GM18867 (cell line): ENCODE results near the gene ELOVL3.
"Not testable (repeated sequence)": the region's sequence is repeated elsewhere in the genome, so short reads cannot be mapped to it uniquely, and the experiment has no call there.

Experiments
- ATAC-seq: cut with Tn5 transposase; IDR thresholded peaks from one replicate; pipeline ENCODE4 v1.9.1; 2021; ENCODE audit warnings: mild to moderate bottlenecking, moderate library complexity; ENCODE audit not compliant: unreplicated experiment

ELOVL3 gene

GRCh38 chr10:102246261-102246660 lies 20.2 kb downstream of the ELOVL3 start:
- ATAC-seq, result no peak

GRCh38 chr10:102247734-102248133 lies 21.6 kb downstream of the ELOVL3 start:
- no peak for ATAC-seq

- ATAC-seq, result not testable (repeated sequence)
Measured at GRCh38 chr10:102252508-102252907, 26.4 kb downstream of the ELOVL3 start.

DNA sequence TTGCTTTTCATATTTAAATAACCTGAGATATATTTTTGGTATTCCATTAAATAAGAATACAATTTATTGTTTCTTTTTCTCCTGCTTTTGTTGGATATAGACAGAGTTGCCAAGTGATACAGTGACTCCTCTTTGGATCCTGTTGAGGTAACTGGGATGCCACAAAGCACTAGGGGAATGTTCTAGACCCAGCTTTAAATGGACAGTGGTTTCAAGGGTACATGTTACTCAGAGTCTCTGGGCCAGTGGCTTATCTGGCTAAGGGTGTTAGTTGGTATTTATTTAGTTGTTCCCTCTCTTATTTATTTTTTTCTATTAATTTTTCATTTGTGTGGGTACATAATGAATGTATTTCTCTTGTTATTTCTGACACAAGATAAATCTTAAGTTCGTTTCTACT lies 28.3 kb downstream of the ELOVL3 start:
- no peak for ATAC-seq

DNA sequence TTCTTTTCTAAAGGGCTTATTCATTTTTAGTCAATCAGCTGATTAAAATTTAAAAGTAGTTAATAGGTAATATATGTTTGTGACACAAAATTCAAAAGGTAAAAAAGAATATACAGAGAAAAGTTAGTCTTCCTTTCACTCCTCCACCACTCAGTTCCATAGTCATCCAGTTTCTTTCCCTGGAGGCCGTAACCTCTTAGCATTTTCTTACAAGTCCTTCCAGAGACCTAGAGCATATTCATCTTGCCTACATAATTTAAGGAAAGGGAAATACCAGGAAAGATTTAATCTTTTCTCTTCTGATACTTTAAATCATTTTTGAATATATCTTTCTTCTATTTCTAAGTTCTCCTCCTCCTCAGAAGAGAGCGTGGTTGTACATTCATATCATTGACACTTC lies 29.3 kb downstream of the ELOVL3 start:
- ATAC-seq, result no peak

- ATAC-seq, result no peak
Measured at GRCh38 chr10:102261196-102261595, 35.1 kb downstream of the ELOVL3 start.

GRCh38 chr10:102261842-102262241 lies 35.7 kb downstream of the ELOVL3 start:
- no peak for ATAC-seq

DNA sequence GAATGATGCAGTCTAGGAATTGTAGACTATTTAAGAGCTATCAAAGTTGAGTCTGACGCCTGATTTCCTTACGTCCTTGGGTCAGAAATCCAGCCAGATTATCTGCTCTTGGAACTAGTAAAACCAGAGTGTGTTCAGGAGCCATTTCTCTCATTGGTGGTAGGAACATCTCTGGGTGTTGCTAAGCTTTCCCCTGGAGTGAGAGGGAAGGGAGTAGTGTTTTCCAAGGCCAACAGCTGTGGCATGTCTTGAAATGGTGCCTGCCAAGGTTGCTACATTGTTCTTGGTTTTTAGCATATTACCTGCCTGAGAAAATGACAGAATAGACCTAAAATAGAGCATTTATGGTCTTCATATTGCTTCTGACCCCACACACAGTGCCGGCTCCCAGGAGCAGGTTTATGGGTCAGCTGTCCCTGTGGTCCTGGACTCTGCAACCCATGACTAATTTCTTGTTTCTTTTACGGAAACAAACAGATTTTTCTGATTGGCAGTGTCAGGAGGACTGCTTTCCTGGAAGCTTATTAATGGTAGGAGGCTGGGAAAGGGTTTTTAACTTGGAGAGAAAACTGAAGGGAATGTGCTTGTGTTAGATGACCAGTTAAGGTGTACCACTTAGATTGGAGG lies 36.8 kb downstream of the ELOVL3 start:
- ATAC-seq, result no peak

DNA sequence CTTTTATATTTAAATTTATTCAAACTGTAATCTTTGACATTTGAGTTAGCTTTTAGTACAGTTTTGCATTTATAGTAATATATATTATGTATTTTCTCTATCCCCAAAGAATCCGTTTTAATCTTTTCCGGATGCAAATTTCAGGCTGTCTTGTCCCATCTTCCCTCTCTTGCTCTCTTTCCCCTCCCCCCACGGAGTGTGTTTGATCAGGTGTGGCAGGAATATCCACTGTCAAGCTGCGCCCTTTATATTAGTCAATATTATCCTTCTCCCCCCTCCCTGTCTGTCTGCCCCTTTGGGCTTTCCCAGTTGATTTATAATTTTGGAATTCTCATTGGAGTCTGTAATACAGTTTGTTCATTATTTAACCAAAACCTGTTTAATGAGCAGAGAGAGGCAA lies 38.3 kb downstream of the ELOVL3 start:
- ATAC-seq, result no peak

DNA sequence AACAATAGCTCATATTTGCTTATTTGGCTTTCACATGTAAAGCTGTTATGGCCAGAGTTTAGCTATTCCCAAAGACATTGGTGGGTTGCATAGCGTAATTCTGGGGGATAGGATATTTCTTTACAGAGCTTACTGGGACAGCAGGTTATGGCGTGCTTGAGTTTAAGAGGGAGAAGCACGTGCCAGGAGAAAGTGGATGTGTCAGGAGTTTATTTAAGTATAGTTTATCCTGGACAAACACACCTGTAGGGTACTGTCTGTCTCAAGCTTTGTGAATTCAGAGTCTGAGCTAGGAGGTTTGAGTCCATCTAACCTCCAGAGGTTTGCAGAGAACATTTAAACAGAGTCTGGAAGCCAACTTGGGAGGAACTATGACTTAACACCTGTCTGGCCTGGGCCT lies 40.6 kb downstream of the ELOVL3 start:
- ATAC-seq, result no peak

DNA sequence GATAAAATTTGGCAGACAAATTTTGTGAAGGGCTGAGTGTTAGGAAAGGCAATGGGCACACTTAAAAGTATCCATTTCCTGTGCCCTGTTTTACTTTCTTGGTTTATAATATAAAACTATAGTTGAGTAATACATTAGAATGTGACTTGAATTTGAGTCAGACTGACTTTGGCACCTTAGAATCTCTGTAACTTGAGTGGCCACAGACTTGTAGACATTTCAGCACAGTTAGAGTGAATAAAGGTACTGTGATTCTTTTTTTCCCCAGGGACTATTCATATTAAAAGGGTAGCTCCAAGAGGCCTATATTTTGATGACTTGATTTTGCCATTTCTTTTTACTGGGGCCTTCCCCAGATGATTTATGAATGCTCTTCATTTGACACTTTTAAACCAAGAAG lies 41.6 kb downstream of the ELOVL3 start:
- ATAC-seq, result no peak

GRCh38 chr10:102268375-102268888 lies 42.3 kb downstream of the ELOVL3 start:
- no peak for ATAC-seq

- no peak for ATAC-seq
Measured at GRCh38 chr10:102269017-102269416, 42.9 kb downstream of the ELOVL3 start.

DNA sequence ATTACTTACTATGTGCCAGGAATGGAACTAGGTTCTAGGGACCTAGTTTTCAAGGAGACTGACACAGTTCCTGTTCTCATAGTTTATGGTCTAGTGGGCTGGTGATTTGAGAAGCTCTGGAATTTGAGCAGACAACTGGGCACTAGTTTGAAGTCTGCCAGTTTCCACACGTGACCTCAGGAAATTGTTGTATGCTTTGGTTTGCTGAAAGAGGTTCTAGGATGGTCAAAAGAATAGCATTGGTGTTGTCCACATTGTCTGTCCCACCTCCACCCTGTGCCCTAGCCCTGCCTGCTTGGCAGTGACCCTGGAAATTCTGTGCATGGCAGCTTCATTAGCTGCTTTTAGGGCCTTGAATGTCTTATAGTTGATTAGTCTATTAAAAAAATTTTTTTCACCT lies 48.0 kb downstream of the ELOVL3 start:
- ATAC-seq, result no peak

GRCh38 chr10:102275343-102275742 lies 49.2 kb downstream of the ELOVL3 start:
- no peak for ATAC-seq

- no peak for ATAC-seq
Measured at GRCh38 chr10:102279104-102279503, 53.0 kb downstream of the ELOVL3 start.
